HG03064 (cell line): Measurements from ENCODE around the gene LIMS1.
A peak's percentile ranks its signal among the peaks of the same experiment; 100 is the strongest.
"Not testable (repeated sequence)": the region's sequence is repeated elsewhere in the genome, so short reads cannot be mapped to it uniquely, and the experiment has no call there.

Experiments used
- ATAC-seq: cut with Tn5 transposase; IDR thresholded peaks from one replicate; pipeline ENCODE4 v1.9.1; 2021; ENCODE audit warnings: low read depth; ENCODE audit not compliant: unreplicated experiment

The LIMS1 gene

GRCh38 chr2:108533832-108534583, at the start of gene LIMS1:
LIMS1 (plus strand) TSS chr2:108534470; CDS start chr2:108534563, 93 bp downstream.
- peak; percentile 86 for ATAC-seq

GRCh38 chr2:108485253-108485652, 49.0 kb upstream of the LIMS1 start:
- ATAC-seq = no peak

DNA sequence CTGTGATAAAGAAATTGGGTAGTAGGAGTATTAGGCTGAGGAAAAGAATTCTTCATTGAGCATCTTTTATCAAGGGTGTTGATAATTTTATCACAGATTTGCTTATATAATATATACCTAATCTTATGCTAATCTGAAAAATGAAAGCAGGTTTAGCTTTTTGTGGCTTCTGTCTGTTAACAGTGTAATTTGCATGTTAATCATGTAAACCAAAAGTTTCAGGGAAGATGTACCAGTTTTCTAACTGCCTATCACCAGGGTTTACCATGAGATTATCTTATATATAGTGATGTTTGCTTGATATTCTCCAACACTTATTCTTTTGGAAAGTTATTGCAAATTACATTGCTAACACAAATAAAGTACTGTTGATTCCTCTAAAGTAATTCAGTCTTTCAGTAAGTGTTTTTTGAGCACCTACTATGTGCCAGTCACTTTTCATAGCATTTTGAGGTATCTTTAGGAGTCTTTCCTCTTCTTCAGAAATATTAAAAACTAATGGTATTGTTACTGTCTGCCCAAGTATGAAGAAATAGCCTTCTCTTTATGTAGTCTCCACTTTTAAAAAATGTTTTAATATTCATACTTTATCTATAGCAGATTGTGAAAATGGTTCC, 43.7 kb upstream of the LIMS1 start:
- ATAC-seq = no peak

DNA sequence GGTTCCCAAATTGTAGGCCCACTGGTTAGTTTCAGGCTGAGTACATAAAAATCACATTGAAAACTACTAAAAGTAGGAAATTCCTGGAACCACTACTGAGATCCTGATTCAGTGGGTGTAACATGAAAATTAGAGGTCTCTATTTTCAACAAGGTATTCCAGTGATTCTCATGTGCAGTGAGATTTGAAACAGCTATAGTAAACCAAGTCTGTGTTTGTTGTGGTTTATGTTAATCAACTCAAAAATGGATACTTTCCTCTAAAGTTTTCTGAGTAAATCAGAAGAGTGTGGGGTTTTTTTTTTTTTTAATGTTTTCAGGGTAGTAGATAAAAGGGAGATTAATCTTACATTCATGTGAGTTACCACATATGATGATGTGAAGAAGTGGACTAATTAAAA, 42.4 kb upstream of the LIMS1 start:
- ATAC-seq = no peak

DNA sequence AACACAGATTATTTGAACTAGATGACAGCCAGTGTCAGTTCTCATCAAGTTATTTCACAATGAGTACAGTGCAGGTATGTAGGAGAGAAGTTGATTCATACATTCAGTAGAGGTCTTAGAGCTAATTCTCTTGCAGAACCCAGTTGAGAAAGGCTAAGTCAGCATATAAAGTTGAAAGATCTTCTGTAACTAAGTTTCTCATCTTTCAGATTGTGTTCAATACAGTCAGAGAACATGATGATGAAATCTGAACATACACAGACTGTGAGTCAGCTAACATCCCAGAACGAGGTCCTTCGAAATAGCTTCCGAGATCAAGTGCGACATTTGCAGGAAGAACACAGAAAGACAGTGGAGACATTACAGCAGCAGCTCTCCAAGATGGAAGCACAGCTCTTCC, 41.9 kb upstream of the LIMS1 start:
- no peak for ATAC-seq

- not testable (repeated sequence) for ATAC-seq
Observed at GRCh38 chr2:108496167-108496566, 38.1 kb upstream of the LIMS1 start.

DNA sequence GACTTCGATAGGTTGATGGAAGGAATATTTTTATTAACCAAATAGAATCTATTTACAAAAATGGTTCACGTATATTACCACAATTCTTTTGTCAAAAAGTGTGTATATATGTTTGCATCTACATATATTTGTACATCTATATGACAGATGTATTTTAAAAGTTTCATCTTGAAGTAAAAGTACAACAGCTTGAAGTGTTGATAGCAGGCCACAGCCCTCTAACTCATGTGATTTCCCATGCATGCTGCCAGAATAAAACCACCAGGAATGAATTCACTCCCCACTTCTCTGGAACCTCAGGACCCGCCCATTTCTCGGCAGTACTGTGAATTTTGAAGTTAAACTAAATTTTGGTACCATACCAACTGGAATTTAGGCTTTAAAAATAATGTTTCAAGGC, 26.6 kb upstream of the LIMS1 start:
- not testable (repeated sequence) for ATAC-seq

DNA sequence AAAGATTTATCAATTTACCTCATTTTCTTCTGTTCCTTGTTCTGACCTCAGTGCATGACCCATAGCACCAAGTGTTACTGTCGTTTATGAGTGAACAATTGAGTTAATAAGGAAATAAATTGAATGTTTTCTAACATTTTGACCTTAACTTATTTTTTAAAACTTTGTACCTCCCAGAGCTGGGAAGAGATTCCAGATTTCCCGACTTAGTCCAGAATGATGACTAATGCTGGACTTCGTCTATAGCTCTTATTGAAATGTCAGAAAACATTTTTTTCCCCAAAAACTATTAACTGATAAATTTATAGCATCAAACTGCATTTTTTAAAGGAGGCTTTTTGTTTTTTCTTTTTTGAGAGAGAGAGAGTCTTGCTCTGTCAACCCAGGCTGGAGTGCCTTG, 21.8 kb upstream of the LIMS1 start:
- not testable (repeated sequence) for ATAC-seq

- ATAC-seq = not testable (repeated sequence)
Observed at GRCh38 chr2:108514478-108514877, 19.8 kb upstream of the LIMS1 start.

DNA sequence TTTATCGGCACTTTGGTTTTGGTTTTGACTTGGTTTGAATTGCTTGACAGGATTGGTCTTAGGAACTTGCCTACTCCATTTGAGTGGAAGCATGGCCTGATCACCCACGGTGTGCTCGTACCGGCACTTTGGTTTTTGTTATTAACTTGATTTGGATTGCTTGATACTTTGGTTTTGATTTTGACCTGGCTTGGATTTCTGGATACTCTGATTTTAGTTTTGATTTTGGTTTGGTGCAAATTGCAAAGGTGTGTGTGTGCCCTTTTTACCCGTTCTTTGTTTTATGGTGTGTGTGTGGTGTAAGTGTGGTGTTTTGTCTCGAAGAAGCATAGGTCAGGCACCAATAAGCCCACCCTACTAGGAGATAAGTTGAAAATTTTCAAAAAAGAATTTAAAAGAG, 9.6 kb upstream of the LIMS1 start:
- not testable (repeated sequence) for ATAC-seq

DNA sequence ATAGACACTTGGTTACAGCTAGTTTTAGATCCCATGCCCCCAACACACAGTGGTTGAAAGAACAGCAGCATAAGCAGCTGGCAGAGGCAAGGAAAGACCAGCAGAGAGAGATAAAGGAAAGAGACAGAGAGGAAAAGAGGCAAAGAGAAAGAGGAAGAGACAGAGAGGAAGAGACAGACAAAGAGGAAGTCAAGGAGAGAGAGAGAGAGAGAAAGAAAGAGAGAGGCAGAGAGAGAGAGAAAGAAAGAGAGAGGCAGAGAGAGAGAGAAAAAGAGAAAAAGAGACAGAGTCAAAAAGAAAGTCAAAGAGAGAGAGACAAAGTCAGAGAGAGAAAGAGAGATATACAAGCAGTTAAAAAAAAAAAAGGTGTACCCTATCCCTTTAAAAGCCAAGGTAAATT, 9.0 kb upstream of the LIMS1 start:
- not testable (repeated sequence) for ATAC-seq

GRCh38 chr2:108531674-108532055, 2.6 kb upstream of the LIMS1 start:
- no peak for ATAC-seq

DNA sequence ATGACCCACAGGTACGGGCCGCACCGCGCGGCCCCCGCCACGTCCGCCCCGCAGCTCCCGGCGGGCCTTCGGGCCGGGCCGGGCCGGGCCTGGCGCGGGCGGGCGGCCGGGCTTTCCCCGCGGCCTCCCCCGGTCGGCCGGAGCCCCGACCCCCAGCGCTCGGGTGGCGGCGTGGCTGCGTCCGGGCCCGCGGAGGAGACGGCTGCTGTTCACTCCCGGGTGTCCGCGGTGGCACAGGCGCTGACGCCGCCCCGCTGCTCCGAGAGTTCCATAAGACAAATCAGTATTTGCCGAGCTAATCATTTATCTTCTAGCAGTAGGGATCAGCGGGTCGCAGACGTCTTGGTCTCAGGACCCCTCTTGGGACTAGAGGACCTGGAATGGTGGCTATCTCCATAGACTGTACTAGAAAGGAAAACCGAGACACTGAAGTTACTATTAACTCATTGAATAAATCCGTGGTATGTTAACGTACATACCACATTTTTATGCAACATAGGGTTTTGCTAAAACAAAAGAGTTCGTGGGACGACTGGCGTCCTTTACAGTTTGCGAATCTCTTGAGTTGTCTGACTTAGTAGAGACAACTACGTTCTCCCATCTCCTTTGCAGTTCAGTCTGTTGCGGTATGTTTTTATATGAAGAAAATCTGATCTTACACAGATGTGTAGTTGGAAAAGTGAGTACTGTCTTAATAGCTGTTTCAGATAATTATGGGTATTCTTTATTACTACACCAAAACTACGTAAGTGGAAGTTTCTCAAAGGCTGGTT, 500 bp downstream of the LIMS1 start:
- peak; percentile 31 for ATAC-seq

- no peak for ATAC-seq
Observed at GRCh38 chr2:108535357-108535631, 1.0 kb downstream of the LIMS1 start.

DNA sequence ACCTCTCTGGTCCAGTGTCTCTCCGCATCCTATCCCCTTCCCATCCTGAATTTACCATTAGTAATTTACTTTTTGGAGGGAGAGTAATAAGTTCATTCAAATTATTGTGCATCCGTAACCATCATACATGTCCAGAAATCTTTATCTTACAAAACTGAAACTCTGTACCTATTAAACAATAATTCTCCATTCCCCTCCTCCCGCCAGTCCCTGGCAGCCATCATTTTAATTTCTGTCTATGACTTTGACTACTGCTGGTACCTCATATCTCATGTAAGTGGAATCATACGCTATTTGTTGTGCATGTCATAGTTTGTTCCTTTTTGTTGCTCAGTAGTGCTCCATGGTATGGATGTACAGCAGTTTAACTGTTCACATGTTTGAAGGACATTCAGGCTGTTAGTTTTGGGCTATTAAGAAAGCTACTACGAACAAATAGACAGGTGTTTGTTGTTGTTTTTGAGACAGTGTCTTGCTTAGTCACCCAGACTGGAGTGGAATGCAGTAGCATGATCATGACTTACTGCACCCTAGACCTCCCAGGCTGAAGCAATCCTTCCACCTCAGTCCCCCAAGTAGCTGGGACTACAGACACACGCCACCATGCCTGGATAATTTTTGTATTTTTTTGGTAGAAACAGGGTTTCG, 2.0 kb downstream of the LIMS1 start:
- ATAC-seq = no peak

DNA sequence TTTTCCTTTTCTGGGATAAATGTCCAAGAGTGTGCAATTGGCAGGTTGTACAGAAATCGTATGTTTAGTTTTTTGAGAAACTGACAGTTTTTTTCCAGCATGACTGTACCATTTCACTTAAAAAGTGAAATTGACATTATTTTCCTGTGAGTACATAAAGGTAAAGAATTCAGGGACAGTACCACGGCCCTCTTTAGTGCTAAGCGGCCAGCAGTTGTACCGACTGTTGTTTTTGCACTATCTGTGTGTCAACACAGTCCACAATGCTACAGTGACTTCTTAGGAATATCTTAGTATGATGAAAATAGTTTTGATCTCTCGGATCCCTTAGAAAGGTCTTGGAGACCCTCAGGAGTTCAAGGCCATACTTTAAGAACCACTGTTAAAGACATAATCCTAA, 2.6 kb downstream of the LIMS1 start:
- ATAC-seq = no peak

DNA sequence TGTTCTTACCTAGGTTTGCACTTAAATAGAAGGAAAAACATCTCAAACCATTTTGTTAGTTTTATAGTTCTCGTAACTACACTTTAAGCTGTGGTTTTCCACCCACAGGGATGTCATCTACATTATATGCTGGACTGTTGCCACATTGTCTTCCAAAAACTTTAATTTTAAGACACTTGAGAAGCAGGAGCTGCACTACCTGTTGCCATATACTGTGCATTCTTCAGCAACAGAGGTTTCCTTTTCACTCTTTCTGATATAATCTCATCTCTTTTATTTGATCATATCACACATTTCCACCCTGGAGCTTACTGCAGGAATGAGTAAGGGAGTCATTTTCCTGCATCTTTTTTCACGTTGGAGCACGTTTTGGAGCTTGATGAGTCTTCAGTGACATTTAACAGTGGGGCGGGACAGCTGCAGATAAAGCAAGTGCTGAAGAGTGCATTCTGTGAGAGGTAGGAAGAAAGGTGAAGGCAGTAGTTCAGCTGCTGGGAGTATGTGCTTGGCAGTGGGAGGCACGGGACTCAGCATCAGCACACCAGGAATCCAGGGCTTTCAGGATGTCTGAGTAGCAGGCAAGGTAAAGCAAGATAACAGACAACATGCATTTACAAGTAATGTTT, 3.8 kb downstream of the LIMS1 start:
- ATAC-seq = no peak

DNA sequence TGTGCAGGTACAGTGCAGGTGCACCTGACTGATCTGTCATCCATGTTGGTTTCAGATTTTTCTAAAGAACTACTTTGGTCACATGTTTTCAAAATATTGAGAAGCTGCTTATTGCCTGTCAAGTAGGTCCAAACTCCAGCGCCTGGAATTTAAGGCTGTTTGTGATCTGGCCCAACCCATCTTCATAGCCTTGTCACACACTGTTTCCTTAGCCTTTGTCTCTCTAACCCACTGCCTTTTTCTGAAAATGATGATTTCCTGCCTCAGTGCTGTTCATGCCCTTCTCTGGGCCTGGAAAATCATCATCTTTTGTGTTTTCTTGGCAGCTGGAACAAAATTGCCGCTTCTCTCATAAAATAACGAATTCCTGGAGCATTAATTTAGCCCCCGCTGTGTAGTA, 7.2 kb downstream of the LIMS1 start:
- ATAC-seq = no peak

DNA sequence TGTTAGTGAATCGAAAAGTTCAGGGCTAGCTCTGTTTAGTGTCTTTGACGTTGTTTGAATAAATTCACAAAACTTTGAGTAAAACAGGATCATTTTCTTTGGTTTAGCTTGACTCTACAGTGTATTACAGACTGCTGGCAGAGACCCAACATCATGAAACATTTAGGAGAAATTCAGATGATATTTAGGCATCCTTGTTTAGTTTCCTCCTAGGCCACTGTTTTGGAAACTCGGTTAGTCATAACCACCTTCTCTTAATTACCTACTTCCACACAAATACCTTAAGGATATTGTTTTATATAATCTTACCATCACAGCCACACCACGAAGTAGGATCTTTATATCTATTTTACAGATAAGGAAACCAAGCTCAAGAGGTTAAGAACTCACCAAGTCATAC, 7.8 kb downstream of the LIMS1 start:
- no peak for ATAC-seq

DNA sequence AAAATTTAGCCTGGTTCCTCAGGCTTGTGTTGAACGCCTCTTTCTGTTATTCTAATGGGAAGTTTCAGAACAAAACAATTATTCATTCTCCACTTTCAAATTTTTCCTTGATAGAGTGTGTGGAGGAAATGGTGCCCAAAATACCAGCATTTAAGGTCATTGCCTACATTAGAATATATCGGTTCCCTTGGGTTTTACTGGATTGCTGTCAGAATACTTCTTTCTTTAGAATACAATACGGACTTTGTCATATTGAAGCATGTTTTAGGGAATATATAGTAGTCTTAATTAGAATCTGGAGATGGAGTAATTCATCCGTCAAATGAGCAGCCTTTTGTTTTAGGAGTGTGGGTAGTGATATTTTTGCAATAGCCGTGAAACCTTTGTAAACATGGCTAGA, 13.3 kb downstream of the LIMS1 start:
- no peak for ATAC-seq
